SU-DHL-6 (cell line): ENCODE results near the gene C3orf22.

Source experiments
- CTCF ChIP-seq: fragments of 200-600 bp; sonication (generic); IDR thresholded peaks from one replicate; pipeline ENCODE4 v1.5.1; 2017; ENCODE audit warnings: antibody characterized with exemption, mild to moderate bottlenecking, low read length, moderate library complexity; ENCODE audit not compliant: insufficient read depth, poor library complexity, severe bottlenecking
- EZH2phosphoT487 ChIP-seq: fragments of 200-600 bp; sonication (generic), shearing (Covaris generic); conservative IDR thresholded peaks from 2 replicates; pipeline ENCODE4 v1.6.1; 2018; ENCODE audit warnings: mild to moderate bottlenecking, antibody characterized with exemption, low read length, moderate library complexity, mixed read lengths

DNA sequence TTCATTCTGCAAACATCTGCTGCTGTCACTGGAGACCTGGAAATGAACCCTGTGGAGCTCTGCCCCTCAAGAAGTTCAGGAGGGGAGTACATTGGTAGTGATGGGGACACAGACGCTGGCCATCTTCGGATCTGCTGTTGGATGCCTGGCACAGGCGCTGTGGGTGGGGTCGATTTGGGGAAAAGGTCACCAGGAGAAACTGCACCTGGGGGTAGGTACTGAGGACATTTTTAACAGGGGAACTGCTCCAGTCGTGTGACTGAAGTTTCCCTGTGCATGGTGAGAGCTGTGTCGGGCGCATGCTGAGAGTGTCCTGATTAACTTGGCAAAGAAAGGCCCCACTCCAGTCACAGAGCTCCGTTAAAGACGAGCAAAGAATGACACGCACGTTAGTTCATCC, 44.6 kb downstream of the C3orf22 start:
- no peak for TF ChIP-seq CTCF
- no peak for TF ChIP-seq EZH2phosphoT487
